NCI-H1105 treated with DMSO at 0.1 percent for 48 hours (cell line): ENCODE results near the gene CD19.
"Not testable (repeated sequence)": the region's sequence is repeated elsewhere in the genome, so short reads cannot be mapped to it uniquely, and the experiment has no call there.

ENCODE experiments used
- DNase-seq: peaks from one replicate; lab custom pipeline; 2025; lab: John Stamatoyannopoulos, UW

Gene CD19

DNA sequence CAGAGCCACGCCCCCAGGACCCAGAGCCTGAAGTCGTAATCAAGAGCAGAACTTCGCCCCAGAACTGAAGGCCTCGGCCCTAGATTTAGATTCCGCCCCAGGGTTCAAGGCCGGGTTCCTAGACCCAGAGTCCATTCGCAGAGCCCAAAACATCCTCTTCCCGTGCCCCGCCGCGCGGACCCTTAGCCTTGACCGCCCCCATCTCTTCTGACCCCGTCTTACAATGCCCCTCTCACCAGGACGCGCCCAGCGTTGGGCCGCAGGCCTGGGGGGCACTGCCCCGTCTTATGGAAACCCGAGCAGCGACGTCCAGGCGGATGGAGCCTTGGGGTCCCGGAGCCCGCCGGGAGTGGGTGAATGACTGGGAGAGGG is 5.0 kb downstream of the CD19 start:
- no peak for DNase-seq

DNA sequence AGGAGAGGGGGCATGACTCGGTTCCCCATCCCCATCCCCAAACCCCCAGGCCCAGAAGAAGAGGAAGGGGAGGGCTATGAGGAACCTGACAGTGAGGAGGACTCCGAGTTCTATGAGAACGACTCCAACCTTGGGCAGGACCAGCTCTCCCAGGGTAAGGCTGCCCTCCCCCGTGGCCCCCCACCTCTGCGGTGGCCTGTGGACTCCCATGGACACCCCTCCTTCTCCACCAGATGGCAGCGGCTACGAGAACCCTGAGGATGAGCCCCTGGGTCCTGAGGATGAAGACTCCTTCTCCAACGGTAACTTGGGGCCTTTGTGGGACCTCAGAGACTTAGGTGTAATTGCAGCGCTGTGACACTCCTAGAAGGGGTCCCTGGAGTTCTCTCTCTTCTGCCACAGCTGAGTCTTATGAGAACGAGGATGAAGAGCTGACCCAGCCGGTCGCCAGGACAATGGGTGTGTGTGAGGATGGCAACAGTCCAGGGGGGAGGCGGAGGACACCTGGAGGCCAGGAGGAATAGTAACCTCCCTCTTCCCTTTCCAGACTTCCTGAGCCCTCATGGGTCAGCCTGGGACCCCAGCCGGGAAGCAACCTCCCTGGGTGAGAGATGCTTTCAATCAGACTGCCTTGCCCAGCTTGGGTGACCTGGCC is 5.6 kb downstream of the CD19 start:
- DNase-seq, result no peak

DNA sequence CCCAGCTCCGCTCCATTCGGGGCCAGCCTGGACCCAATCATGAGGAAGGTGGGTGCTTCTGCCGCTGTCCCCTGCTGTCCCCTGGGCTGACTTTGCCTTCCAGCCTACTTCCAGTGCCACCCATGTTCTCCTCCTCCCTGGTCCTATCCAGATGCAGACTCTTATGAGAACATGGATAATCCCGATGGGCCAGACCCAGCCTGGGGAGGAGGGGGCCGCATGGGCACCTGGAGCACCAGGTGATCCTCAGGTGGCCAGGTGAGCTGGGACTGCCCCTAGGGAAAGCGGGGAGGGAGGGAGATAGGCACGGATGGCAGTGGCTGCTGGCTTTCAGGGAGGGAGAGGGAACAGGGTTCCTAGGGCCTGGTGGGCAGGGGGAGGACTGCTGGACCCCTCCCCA is 7.0 kb downstream of the CD19 start:
- no peak for DNase-seq

DNA sequence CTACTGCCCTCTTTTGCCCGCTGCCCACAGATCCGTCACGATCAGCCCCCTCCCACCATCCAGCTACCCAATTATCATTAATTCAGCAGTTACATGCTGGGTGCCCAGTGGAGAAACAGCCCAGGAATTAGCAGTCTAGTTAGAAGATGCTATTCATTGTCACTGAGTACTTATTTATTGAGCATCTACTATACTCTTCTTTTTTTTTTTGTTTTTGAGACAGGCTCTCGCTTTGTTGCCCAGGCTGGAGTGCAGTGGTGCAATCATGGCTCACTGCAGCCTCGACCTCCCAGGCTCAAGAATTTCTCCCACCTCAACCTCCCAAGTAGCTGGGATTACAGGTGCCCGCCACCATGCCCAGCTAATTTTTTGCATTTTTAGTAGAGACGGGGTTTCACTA is 8.1 kb downstream of the CD19 start:
- DNase-seq, result not testable (repeated sequence)

DNA sequence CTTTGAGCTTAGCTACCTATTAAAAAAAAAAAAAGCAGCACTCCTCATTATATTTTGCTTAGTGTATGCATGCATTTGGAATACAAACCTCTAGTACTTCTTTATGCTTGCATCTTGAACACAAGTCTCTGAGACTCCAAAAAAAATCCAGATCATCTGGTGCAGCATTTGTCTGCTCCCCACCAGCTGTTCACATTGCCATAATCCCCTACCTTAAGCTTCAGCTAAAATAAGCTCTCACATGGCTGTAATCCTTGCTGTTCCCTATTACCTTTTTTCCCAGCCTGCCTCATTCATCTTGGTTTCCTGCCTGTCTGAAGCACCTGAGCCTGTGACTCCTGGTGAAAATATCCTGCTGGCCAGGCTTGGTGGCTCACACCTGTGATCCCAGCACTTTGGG is 11.5 kb downstream of the CD19 start:
- DNase-seq, result no peak

DNA sequence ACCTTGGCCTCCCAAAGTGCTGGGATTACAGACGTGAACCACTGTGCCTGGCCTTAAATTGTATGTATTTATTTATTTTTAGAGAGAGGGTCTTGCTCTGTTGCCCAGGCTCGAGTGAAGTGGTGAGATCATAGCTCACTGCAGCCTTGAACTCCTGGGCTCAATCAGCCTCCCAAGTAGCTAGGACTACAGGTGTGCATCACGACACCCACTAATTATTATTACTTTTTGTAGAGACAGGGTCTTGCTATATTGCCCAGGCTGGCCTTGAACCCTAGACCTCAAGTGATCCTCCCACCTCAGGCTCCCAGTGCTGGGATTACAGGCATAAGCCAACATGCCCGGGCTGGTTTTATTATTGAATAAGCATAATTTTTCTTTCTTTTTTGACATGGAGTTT is 14.9 kb downstream of the CD19 start:
- DNase-seq, result no peak

DNA sequence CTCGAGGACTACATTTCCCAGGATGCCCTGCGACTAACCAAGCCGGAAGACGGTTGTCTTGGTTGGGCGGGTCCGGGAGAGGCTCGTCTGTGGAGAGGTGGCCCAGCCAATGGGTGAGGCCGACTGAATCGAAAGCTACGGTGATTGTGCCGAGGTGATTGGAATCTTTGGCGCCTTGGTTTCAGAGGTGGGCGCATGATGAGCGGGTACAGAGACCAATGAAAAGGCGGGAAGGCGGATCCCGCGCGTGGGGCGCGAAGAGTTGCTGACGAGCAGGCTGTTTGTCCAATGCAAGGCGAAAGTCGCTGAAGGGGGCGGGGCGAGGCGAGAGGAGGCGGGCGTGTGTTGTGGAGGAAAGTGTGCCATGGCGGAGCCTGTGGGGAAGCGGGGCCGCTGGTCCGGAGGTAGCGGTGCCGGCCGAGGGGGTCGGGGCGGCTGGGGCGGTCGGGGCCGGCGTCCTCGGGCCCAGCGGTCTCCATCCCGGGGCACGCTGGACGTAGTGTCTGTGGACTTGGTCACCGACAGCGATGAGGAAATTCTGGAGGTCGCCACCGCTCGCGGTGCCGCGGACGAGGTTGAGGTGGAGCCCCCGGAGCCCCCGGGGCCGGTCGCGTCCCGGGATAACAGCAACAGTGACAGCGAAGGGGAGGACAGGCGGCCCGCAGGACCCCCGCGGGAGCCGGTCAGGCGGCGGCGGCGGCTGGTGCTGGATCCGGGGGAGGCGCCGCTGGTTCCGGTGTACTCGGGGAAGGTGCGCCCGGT is 19.1 kb downstream of the CD19 start, which contains the start of gene NFATC2IP:
Gene NFATC2IP, plus strand, starts transcription at position 290 of the 762 bp plus-strand sequence. Its CDS starts 75 bp downstream, at position 365.
- peak; percentile 99 for DNase-seq

DNA sequence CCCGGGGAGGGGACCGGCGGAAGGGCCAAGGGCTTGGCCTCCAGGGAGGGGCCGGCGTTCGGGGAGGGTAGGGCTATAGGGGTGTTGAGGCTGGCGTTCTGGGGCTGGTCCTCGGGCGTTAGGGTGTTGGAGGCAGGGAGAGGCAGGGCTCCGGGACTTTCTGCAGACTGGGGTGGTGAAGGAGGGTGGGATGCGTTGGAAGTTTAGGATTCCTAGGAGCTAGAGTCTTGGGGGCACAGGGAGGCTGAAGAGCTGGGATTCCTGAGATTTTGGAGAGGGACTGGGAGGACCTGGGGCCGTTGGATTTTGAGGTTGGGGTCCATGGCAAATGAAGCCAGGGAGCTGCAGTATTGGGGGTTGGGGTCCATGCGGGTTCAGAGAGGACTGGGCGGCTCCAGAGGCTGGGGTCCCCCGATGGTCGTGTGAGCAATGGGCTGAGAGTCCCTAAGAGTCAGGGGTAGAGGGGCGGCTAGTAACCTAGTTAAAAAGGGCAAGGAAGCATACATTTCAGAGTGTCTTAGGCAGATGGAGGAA is 19.7 kb downstream of the CD19 start:
- DNase-seq, result no peak

DNA sequence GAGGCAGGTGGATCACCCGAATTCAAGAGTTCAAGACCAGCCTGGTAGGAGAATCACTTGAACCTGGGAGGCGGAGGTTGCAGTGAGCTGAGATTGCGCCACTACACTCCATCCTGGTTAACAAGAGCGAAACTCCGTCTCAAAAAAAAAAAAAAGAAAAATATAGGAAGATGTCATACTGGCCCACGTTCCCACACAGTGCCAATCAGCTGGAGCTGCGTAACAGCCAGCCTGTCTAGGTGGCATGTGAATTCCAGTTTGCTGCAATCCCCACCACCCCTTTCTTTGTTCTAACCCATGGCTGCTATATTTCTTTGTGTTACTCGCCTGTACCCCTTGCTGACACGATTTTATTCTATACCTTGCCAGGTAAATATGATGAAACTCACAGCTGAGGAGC is 26.4 kb downstream of the CD19 start:
- no peak for DNase-seq

DNA sequence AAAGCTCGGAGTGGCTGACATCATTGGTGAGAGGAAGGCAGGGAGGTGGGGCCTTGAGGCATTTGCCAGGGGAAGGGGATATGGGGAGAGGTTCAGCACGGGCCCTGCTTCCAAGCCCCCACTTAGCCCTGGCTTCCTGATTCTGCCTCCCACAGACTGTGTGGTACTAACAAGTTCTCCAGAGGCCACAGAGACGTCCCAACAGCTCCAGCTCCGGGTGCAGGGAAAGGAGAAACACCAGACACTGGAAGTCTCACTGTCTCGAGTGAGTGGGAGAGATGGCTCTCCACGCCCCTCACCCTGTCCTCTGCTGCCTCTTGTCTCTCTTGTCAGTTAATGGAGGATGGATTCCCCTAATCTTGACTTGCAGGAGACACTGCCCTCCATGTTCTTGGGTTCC is 27.1 kb downstream of the CD19 start:
- no peak for DNase-seq

DNA sequence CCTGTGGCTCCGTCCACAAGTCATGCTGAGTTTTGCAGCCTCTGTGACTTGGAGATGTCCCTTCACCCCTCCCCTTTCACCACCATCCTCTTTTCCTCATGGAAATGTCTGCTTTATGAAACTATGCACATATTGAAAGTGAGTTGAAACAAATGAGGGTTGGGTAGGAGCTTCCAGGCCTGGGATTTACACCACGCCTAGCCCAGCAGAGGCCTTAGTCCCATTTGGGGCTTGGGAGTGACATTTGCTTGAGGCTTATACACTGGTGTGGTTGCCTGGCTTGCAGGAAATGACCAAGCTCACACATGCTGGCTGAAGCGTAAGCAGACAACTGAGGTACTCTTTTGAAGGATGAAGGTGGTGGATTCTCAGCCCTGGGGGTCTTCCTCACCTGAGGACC is 32.3 kb downstream of the CD19 start:
- DNase-seq, result no peak

DNA sequence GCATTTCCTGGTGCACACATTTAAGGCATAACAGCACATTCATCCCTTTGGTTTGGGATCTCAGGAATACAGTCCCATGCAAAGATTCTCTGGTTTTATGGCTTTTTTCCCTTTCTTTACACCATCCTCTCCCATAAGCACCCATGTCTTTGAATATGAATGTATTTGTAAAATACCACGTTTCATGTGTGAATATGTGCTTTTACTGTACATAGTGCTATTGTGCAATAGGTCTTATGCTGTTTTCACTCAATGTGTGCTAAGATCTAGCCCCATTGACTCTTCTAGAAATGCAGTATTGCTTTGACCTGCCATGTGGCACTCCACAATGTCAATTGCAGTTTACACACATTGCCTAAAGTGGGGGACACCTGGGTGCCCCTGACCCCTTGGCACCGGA is 32.7 kb downstream of the CD19 start:
- DNase-seq, result no peak

DNA sequence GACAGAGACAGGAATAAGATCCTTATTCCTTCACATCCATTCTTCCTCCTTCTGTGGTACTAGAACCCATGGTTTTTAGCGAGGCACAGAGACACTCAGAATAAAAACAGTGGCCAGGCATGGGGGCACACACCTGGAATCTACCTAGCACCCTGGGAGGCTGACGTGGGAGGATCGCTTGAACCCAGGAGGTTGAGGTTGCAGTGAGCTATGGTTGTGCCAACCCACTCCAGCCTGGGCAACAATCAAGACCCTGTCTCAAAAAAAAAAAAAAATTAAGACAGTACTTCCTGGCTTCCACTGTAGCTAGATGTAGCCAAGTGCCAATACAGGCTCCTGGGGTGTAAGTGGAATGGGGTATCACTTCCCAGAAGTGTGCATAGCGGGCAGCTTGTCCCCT is 35.4 kb downstream of the CD19 start:
- DNase-seq, result no peak

DNA sequence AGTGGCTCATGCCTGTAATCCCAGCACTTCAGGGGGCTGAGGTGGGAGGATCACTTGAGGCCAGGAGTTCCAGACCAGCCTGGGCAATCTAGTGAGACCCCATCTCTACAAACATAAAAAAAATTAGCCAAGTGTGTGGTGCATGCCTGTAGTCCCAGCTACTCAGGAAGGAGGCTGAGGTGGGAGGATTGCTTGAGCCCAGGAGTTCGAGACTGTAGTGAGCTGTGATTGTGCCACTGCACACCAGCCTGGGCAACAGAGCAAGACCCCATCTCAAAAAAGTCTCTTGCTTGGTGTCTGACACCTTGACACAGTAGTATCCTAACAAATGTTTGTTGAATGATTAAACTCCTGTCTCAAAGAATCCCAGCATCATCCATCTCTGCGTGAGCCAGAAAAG is 37.9 kb downstream of the CD19 start:
- not testable (repeated sequence) for DNase-seq

DNA sequence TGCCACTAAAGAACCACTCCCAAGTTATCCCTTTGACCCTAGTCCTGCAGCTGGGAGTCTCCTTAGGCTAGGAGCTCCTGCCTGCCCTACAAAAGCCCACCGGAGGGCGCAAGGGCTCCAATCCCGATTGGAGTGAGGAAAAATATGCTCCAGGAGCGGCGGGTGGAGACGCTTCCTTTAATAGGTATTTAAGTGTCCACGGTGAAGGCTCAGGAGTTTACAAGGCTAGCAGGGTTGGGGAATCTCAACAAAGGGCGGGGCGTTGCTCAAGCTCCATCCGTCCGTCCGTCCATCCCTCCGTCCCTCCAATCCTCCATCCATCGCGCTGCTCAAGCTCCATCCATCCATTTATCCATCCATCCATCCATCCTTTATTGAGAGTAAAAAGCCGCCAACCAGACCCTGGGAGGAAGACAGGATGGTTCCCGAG is 42.3 kb downstream of the CD19 start:
- peak; percentile 65 for DNase-seq

DNA sequence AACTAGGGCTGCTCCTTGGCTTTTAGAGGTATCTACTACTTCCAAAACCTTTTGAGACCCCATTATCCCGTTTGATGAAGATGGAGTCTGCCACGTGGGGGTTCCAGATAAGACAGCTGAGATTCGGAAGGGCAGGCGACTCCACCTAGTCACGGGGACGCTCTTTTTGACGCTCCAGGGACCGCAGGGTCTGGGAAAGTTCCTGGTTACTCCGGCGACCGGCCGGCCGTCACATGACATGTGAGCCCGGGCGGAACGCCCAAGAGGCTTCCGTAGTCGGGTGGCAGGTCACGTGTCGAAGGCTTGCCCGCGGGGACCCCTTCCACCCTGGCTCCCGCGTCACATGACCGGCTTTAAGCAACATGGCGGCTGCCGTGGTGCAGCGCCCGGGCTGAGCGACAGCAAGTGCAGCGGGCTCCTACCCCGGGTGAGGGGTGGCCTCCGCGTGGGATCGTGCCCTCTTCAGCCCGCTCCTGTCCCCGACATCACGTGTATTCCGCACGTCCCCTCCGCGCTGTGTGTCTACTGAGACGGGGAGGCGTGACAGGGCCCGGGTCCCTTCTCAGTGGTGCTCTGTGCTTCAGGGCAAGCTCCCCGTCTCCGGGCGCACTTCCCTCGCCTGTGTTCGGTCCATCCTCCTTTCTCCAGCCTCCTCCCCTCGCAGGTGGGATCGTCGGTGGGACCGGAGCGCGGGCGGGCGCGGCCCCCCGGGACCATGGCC is 42.8 kb downstream of the CD19 start, which contains the start of gene SPNS1:
Gene SPNS1, plus strand, starts transcription at position 342 of the 721 bp plus-strand sequence. Its CDS starts 374 bp downstream, at position 716.
- peak; percentile 92 for DNase-seq

DNA sequence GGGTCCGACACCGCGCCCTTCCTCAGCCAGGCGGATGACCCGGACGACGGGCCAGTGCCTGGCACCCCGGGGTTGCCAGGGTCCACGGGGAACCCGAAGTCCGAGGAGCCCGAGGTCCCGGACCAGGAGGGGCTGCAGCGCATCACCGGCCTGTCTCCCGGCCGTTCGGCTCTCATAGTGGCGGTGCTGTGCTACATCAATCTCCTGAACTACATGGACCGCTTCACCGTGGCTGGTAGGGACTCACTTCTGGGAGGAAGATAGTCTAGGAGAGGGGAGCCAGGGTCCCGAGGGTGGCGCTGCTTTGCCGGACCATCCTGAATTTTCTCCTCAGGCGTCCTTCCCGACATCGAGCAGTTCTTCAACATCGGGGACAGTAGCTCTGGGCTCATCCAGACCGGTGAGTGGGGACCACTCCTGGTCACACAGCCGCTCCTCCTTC is 43.4 kb downstream of the CD19 start:
- DNase-seq, result no peak

DNA sequence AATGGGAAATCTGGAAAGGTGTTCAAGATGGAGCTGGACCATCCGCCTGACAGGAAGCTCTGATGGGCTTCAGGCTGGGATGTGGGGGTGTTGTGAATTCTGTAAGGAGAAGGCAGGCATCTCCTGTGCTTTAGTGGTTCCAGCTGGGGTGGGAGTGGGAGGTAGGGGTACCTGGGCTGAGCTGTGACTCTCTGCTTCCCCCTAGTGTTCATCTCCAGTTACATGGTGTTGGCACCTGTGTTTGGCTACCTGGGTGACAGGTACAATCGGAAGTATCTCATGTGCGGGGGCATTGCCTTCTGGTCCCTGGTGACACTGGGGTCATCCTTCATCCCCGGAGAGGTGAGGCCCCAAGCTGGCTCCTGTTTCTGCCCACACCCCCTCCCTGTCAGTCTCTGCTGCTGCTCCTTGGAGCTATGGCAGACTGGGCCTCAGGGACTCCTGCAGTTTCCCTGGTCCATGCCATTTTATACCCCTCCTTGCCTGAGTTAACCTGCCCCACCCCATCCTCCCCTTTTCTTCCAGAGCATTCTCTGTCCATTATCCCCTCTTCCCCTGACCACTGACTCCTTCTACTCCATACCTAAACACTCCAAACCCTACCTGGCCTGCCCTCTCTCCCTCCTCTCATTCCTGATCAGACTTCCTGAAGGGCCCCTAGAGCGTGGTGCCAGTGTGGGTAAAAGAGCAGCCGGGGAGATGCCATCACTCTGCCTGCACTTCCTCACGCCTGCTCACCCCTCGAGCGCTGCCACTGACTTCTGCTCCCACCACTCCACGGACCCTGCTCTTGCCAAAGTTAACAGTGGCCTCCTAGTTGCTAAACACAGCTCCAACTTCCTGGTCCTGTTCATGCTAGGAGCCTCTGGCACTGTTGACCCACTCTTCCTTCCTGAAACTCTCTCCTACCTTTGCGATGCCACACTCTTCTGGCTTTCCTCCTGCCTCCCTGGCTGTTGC is 46.2 kb downstream of the CD19 start:
- DNase-seq, result peak; percentile 33

DNA sequence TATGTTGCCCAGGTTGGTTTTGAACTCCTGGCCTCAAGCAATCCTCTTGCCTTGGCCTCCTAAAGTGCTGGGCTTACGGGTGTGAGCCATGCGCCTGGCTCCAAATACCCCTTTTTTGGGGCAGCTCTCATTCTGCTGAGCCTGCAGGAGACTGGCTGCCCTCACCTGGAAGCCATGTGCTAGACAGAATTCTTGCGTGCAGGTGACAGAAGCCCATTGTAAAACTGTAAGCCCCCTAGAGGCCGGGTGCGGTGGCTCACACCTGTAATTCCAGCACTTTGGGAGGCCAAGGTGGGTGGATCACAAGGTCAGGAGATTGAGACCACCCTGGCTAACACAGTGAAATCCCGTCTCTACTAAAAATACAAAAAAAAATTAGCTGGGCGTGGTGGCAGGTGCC is 48.6 kb downstream of the CD19 start:
- DNase-seq, result not testable (repeated sequence)

DNA sequence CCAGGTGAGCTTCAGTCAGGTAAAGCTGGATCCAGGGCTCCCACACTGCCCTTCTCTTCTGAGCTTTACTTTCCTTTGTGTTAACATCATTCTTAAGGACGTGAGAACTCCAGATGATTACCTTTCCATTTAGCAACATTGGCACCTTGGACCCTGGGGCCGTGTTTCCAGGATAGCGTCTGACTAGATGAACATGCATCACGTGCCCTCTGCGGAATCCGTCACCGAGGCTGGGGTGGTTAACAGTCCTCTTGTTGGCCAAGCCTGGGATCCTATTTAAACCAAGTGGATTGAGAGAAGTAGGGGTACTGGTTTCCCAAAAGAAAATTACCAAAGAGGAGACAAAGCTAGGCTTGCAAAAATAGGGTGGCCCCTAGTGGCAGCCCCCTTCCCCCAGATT is 49.2 kb downstream of the CD19 start:
- DNase-seq, result no peak

DNA sequence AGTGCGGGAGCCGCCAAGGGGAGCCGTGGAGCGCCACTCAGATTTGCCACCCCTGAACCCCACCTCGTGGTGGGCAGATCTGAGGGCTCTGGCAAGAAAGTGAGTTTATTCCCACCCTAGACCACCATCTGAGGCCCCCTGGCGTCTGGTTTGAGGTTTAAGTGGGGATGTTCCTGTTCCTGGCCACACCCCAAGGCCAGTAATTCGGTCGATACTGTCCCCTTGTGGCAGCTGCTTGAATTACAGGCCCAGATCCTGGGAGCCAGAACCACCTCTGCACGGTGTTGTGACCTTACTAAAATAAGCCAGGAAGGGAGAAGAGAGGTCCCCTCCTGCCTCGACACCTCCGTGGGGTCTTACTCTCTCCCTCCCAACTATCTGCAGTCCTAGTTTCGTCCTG is 49.7 kb downstream of the CD19 start:
- DNase-seq, result no peak
